Measurements from ENCODE around the gene MFSD1.

MFSD1 gene

DNA sequence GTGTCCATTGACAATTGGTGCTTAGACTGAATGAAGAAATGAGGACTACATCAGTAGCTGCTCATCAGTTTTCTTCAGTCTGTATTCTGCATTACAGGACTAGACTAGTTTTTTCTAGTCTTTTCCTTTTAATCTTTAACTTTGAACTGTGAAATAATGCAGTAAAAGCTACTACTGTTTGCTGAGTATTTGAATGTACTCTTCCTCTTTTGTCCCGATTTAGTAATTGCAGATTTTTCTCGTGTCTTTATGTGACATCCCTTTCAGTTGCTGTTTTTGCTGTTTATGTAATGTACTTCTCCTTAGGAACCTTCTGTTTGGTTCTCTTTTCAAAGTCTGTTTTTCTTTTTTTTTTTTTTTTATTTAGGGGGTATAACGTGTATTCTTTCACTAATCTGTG, 17.4 kb downstream of the MFSD1 start:
- DNase-seq (ENCODE audit: low read depth in 2 of 2): no peak

DNA sequence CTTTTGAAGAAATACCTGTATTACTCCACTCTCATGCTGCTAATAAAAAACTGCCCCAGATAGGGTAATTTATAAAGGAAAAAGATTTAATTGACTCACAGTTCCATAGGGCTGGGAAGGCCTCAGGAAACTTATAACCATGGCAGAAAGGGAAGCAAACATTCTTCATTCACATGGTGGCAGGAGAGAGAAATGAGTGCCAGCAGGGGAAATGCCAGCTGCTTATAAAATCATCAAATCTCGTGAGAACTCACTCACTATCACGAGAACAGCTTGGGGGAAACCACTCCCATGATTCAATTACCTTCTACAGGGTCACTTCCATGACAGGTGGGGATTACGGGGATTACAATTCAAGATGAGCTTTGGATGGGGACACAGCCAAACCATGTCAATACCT, 18.7 kb downstream of the MFSD1 start:
- DNase-seq (ENCODE audit: low read depth in 2 of 2): no peak

DNA sequence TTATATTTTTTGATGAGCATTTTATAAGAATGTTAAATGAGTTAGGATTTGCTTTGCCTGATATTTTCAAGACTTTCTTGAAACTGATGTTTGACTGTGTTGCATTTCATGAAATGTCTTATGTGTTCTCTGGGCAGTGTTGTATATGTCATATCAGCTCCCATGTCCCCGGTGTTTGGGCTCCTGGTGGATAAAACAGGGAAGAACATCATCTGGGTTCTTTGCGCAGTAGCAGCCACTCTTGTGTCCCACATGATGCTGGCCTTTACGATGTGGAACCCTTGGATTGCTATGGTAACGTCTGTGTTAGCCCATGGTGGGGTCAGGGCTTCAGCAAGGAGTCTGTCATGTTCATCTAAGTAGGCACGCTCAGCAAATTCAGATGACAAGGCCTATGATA, 20.0 kb downstream of the MFSD1 start:
- DNase-seq (ENCODE audit: low read depth in 2 of 2): no peak

DNA sequence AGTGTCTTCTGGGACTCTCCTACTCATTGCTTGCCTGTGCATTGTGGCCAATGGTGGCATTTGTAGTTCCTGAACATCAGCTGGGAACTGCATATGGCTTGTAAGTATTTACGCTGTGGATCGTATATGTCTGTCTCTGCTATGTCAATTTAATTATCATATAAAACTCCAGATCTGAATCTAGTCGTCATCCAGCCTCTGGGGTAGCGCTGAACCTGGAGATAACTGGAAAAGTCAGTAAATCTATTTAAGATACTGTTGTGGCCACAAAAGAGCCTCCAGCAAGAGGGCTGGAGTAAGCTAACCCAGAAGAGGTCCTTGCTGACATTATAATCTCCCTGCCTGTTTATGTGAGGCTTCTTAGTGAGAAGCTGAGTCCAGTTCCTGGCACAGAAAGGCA, 21.6 kb downstream of the MFSD1 start:
- DNase-seq (ENCODE audit: low read depth in 2 of 2): no peak

DNA sequence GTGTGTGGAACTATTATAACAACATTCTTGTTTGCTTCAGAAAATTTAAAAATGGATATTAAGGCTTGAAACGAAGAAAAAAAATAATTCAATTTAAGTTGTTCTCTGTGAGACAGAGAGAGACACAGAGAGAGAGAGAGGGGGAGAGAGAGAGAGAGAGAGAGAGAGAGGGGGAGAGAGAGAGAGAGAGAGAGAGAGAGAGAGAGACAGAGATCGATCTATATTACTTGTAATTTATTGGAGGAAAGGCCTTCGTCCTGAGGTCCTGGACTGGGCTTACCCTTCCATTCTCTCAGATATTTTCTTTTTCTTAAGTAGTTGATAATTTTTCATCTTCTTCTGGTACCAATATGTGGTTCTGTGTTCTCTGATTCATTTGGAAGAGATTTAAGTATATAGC, 25.9 kb downstream of the MFSD1 start:
- DNase-seq (ENCODE audit: low read depth in 2 of 2): no peak

DNA sequence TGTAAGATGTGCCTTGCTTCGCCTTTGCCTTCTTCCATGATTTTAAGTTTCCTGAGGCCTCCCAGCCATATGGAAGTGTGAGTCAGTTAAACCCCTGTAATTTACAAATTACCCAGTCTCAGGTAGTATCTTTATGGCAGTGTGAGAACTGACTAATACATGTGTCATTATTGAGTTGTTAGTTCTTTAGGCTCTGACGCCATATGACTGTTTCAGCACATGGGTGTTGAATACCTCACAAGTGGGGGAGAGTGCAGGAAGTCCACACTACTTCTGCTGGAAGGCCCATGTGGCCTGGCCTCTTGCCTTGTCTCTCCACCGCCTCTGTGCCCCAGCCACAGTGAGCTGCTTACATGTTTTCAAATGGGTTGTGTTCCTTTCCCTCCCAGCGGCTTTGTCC, 28.5 kb downstream of the MFSD1 start:
- no peak for DNase-seq (ENCODE audit: low read depth in 2 of 2)

DNA sequence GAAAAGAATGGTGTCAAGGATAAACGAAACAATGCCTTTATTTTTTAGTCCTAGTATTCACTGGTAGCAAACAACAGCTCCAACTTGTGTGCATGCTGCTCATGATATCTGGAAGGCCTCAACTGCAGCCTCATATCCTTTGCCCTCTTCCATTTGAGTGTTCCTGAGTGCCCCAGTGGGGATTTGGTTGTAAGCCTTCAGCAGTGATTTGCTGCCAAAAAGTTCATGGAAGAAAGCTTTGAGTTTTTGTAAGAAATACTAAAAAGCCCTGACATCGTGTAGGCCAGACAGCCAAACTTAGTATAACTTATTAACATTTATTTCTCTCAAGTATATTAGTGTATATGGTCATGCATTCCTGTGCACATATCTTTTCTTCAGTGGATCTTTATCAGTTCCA, 30.0 kb downstream of the MFSD1 start:
- no peak for DNase-seq (ENCODE audit: low read depth in 2 of 2)

DNA sequence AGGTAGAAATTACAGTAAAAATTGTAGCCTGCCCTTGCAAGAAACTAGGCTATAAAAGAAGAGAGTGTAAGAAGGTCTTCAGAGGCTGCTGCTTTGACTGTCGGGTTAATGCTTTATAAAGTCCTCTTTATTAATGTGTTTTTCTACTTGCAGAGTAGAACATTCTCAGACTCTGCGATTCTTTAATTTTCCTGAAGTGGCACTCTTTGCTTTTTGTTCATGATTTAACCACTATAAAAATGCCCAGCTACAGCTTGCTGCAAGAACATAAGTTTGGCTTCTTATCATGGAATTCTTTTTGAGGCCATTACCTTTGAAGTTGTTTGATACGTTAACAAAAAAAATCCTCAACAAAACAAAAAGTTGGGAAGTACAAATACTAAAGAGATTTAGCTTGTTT, 33.8 kb downstream of the MFSD1 start:
- no peak for DNase-seq (ENCODE audit: low read depth in 2 of 2)

DNA sequence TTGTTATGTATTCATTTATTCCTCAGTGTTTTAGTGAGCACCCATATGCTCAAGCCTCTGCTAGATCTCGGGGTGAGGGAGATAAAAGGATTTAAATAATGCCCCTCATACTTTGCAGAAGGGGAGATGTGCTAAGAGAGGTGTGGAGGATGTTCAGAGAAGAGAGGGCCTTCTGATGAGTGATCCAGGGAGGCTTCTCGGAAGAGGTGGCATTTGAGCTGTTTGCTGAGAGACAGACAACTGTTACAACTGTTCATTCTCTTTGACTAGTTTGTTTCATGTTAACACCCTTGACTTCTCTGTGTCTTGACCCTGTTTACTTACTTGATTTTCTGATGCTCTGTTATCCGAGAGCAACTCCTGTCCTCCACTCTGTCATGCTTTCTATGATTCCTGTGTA, 34.5 kb downstream of the MFSD1 start:
- no peak for DNase-seq (ENCODE audit: low read depth in 2 of 2)

DNA sequence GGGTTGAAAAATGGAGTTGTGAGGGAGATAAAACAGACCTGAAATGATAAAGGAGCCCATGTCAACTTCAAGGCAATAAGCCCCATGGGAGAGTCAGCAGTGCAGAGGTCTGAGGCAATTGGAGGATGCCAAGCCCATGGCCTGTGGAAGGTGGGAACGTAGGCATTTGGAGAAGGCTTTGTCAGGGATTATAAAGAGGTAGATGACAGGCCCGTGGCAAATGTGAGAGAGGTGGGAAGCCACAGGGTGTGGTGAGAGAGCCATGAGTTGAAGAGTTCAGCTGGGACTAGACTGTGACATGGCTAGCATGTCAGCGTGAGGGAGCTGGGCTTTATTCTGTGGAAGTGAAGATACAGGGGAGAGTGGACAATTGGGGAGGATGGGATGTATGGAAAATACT, 35.4 kb downstream of the MFSD1 start:
- DNase-seq (ENCODE audit: low read depth in 2 of 2): no peak

DNA sequence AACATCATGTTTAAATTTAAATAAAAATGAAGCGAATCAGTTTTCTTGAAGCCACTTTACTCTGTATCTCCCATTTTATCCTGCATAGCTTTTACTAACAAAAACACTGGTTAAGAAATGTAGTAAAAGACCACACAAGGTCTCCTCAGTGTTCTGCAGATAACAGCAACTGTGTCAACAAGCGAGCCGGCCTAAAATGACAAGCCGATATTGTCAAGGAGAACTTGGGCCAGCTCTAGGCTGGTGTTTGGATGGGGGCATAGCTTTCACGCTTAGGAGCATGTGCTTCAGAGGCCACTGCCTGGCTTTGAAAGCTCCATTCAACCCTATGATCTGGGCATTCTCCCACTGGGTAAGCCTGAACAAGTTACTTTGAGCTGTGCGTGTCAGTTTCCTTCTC, 38.1 kb downstream of the MFSD1 start:
- no peak for DNase-seq (ENCODE audit: low read depth in 2 of 2)

DNA sequence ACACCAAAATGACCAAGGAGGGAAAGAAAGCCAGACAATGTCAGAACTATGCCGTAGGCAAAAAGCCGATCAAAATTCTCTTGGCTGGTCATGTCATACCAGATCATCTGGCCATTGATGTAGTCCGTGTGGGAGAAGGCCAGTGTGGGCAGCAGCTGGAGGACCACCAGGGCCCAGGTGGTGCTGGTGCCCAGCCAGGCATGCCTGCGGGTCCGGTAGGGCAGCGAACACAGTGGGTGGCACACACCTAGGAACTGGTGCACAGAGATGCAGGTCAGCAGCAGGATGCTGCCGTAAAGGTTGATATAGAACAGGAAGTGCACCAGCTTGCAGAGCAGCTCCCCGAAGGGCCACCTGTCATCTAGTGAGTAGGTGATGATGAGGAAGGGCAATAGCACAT, 39.5 kb downstream of the MFSD1 start:
- no peak for DNase-seq (ENCODE audit: low read depth in 2 of 2)

DNA sequence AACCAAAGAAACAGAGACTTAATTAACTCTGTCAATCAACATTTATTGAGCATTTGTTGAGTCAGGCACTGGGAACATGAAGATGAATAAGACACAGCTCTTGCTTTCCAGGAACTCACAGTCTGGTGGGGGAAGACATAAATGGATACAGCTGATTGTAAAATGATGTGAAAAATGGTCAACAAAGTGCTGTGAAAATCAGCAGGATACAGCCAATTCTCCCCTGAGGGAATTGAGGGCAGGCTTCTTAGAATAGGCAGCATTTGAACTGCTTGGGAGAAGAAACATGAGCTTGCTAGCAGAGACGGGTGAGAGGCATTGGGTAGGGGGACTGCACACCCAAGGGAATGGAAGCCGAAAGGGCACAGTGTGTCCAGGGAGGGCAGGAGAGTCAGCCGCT, 41.1 kb downstream of the MFSD1 start:
- no peak for DNase-seq (ENCODE audit: low read depth in 2 of 2)

DNA sequence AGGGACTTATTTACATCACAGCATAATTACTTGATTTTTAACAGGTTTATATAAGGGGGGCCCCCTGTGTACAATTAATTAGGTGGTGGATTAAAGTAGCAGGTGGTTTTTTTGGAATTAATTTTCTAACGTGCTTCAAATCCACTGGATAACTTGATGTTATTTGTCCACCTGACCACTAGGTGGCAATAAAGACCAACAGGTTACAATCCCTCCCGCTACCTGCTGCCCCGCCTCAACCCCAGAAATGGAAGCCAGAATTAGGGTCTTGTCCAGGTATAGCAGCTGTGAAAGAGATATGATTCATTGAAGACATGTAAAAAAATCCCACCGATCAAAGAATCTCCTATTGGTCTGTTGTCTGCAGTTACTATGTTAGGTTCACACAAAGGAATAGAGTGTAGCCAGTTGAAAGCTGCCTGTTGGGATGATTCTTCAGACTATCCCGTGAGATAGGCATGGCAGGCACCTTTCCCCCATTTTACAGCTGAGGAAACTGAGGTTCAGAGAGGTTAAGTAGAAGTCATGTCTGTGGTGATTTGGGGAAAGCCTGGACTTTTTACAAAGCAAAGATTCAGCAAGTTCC, 44.0 kb downstream of the MFSD1 start:
- DNase-seq (ENCODE audit: low read depth in 2 of 2): peak in 1 of 2 donors; percentile 7

DNA sequence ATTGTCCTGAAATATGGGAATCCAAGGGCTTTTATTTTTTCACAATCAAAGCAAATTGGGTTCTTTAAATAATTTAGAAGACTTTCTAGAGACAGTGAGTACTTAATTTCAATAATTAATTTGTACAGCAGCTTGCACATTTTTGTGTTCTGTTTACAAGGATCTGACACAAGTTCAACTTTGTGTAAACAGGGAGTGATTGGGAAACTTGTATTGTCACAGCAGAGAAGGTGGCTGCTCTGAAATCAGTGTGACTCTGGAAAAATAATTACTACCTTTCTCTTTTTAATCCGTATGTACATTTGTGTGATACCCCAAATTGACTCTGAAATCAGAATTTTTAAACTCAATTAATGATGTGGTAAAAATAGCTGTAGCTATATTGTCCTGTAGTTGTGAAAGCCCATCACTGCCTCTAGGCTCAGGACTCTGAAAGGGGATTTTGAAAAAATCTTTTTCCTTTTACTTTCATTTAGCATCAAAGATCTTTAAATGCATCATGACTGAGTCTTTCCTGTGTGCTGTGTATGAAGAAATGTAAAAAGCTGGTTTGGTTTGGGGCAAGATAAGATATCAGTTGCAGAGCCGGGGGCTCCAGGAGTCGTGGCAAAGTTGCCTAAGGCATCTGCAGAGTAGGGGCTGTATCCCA, 45.1 kb downstream of the MFSD1 start:
- DNase-seq (ENCODE audit: low read depth in 2 of 2): no peak

DNA sequence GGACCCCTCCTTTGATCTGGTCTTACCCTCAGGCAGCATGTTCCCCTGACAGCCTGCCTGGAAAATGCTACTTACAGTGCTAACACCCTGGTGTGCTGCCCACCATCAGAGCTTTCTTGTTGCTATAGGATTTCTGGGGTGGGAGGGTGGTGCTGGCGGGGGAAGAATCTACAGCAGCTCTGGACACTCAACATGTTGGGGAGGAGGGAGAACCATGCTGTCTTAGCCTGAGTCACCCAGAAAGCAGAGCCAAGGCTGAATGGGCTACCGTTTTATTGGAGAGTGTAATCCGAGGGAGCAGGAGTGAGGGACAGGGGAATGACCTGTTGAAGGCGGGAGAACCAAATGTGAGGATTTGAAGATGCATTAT, 45.6 kb downstream of the MFSD1 start:
- no peak for DNase-seq (ENCODE audit: low read depth in 2 of 2)

DNA sequence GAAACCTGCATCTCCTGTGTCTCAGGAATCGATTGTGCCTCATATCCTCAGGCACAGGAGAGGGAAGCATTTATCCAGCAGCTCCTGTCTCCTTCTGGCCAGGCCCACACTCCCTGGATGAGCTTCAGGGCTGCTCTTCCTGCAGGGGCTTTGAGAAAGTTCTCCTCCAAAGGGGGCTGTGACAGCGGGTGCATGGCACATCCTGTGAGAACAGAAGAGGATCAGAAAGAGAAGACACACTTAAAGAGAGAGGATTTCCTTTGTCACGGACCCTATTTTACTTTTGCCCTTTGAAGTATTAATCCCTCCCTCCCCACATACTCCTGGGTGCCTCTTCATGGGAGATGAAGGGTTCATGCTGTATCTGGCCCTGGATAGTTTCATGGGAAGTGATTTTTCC, 46.0 kb downstream of the MFSD1 start:
- DNase-seq (ENCODE audit: low read depth in 2 of 2): no peak

DNA sequence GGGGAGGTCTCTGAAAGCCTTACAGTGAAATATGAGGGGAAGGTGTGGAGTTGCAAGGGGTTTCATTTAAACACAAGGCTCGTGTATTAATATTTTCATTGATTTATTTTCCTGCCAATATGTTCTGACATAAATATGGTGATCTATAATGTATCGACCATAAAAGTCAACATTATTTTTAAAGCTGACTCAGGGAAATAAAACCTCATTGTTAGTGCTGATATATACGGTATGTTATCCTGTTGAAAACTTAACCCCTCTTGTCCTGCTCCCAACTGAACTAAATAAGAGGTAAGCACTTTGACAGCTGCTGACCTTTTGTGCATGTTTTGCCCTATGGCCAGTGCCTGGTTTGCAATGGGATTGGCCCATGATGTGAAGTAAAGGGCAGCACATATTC, 47.9 kb downstream of the MFSD1 start:
- DNase-seq (ENCODE audit: low read depth in 2 of 2): no peak

DNA sequence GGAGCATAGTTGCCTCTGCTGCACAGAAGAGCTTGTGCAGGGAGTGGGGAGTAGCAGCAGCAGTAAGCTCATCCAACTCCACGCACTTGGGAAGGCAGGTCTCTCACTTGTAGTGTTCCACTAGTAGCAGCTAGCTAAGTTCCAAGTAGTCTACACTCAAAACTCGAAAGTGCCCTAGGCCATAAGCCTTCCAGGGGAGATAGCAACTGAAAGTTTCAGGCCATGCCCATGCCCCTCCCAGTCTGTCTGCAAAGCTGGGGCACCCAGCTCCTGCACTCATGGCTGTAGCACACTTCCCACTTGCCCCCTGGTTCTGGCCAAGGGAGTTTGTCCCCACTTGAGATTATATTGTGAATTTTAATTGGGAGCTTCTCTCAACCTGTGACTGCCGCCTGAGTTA, 57.5 kb downstream of the MFSD1 start:
- DNase-seq (ENCODE audit: low read depth in 2 of 2): no peak

DNA sequence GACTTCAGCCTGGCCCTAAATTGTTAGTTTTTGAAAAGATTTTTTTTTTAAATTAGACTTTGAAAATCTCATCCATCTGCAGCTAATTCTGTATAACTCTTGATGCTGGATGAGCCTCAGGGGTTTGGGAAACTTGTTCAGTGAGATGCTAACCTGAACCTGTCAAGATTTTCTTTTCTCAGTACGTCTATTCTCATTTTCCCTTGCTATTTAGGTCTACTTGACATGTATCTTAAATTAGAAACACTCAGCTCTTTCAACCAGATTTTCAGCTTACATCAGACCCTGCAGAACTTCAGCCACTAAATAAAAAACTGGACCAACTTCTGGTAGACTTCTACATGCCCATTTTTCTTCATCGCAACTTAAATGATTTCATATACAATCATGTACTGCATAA, 61.4 kb downstream of the MFSD1 start:
- no peak for DNase-seq (ENCODE audit: low read depth in 2 of 2)

DNA sequence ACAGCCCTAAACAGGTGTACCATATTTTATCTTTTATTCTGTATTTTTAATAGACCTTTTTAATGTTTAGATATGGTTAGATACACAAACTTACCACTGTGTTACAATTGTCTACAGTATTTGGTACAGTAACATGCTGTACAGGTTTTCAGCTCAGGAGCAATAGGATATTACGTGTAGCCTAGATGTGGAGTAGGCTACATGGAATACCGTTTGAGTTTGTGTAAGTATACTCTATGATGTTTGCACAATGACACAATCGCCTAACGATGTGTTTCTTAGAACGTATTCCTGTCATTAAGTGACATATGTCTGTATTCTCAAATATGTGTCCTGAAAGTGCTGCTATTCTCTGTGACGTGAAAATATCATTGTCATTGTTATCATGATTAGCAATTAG, 62.6 kb downstream of the MFSD1 start:
- no peak for DNase-seq (ENCODE audit: low read depth in 2 of 2)

DNA sequence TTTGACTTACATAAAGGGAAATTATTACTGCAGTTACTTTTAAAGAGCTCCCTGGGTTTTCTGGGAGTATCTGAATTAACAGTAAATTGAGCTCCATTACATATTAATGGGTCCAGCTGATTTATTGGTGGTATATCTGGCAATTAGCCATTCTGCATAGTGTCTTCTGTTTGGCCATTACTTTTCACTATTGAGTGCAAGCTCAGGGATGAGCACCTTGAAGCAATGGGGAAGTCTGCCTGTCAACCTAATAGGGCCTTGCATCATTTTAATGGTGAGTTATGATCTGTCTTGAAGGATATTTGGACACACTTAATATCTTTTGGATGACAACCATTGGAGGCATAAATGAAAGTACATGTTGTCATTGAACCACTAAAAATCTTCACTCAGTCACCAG, 73.8 kb downstream of the MFSD1 start:
- no peak for DNase-seq (ENCODE audit: low read depth in 2 of 2)

Measured in stimulated activated CD4-positive, alpha-beta T cell treated with anti-CD3 and anti-CD28 coated beads, Interleukin-4, amount 100 ng/mL, for 48 hours (primary cell).